K562 (cell line): ENCODE measurements around the gene TPGS1. TPM values are rescaled to one million over a fixed set of nuclear protein-coding genes. Genes with fewer than 3 reads are reported as not detected.

Experiments
- ATAC-seq: fragments of 200-7000 bp; cut with Tn5 transposase; 3 replicates; pipeline ENCODE4 v1.9.1; 2020; ENCODE audit warnings: moderate library complexity
- BruUV-seq: library from RNA; stranded (reverse); fragments of 400-500 nt; replicated peaks from 2 replicates; lab custom pipeline; 2021; lab: Mats Ljungman, UMichigan
- CTCF ChIA-PET: fragments of 300-600 bp; formaldehyde crosslinking; extraction: SDS; loops from one replicate; lab custom pipeline; 2021; ENCODE audit warnings: low intra/inter-chr PET ratio; lab: Yijun Ruan, JAX
- POLR2A ChIA-PET: fragments of 300-600, 350-650 bp; sonication (Branson Sonifier 250); formaldehyde crosslinking; extraction: SDS; loops from one replicate; lab custom pipeline; 2021; ENCODE audit warnings: antibody characterized with exemption, inconsistent platforms; lab: Yijun Ruan, JAX
- DNase-seq, 4 experiments: peaks; one replicate each; pipeline versions ENCODE4 v3.0.0 to v3.0.0-alpha.2; 2011 to 2018; ENCODE audit warnings: low spot score in 3 of 4, mixed read lengths in 3 of 4; ENCODE audit errors: extremely low read depth in 1 of 4
- FAIRE-seq: peaks from 2 replicates; lab custom pipeline; 2011; peaks lifted over from hg19 to GRCh38; lab: Jason Lieb, UNC
- H2AFZ ChIP-seq: 2 replicates; pipeline ENCODE4 v1.6.0; 2011; ENCODE audit warnings: low read depth, low read length, control low read depth, inconsistent platforms
- H3K27ac ChIP-seq: fragments of 200-600 bp; 3 replicates; pipeline ENCODE4 v1.8.0; 2011; ENCODE audit warnings: low read depth, mild to moderate bottlenecking, control low read depth, inconsistent platforms, low read length, moderate library complexity, mixed read lengths; ENCODE audit errors: extremely low read depth
- H3K27me3 ChIP-seq, 2 experiments: fragments of 300-600 bp in 1 of 2; 2 replicates in 1 of 2; 3 replicates in 1 of 2; pipeline versions ENCODE4 v1.6.0 to v1.8.0; 2011; ENCODE audit warnings: inconsistent platforms in 2 of 2, low read length in 2 of 2, mild to moderate bottlenecking in 1 of 2, mixed read lengths in 1 of 2, moderate library complexity in 1 of 2; ENCODE audit not compliant: control insufficient read depth in 2 of 2, insufficient read depth in 2 of 2
- H3K36me3 ChIP-seq: fragments of 300-600 bp; 3 replicates; pipeline ENCODE4 v1.8.0; 2011; ENCODE audit warnings: mild to moderate bottlenecking, low read length, inconsistent platforms; ENCODE audit not compliant: control insufficient read depth, insufficient read depth
- H3K4me1 ChIP-seq, 2 experiments: fragments of 200-600 bp in 1 of 2; replicated peaks in 1 of 2; 2 replicates in 1 of 2; 3 replicates in 1 of 2; pipeline versions ENCODE4 v1.5.1 to v1.8.0; 2011; ENCODE audit warnings: inconsistent platforms in 2 of 2, low read length in 2 of 2, mild to moderate bottlenecking in 1 of 2, mixed read lengths in 1 of 2, moderate library complexity in 1 of 2; ENCODE audit not compliant: control insufficient read depth in 2 of 2, insufficient read depth in 2 of 2
- H3K4me2 ChIP-seq: 2 replicates; pipeline ENCODE4 v1.6.1; 2011; ENCODE audit warnings: low read length, control low read depth, inconsistent platforms, mixed read lengths; ENCODE audit not compliant: insufficient read depth
- H3K4me3 ChIP-seq: fragments of 200-600 bp; sonication (generic), shearing (Covaris generic); 2 replicates; pipeline ENCODE4 v1.5.1; 2016; ENCODE audit warnings: control low read depth, inconsistent platforms
- H3K79me2 ChIP-seq: fragments of 200-600 bp; 3 replicates; pipeline ENCODE4 v1.8.0; 2011; ENCODE audit warnings: low read length, inconsistent platforms; ENCODE audit not compliant: control insufficient read depth, insufficient read depth
- H3K9ac ChIP-seq, 2 experiments: 2 replicates each; pipeline versions ENCODE4 v1.6.0 to v1.6.1; 2011; ENCODE audit warnings: low read depth in 2 of 2, low read length in 2 of 2, control low read depth in 1 of 2, inconsistent platforms in 1 of 2, mild to moderate bottlenecking in 1 of 2, mixed read lengths in 1 of 2; ENCODE audit not compliant: insufficient read depth in 1 of 2
- H3K9me1 ChIP-seq: one replicate; pipeline ENCODE4 v1.6.0; 2011; ENCODE audit warnings: inconsistent platforms, mild to moderate bottlenecking, low read length, moderate library complexity; ENCODE audit not compliant: control insufficient read depth, insufficient read depth
- H3K9me3 ChIP-seq: replicated peaks from 2 replicates; pipeline ENCODE4 v1.5.1; 2011; ENCODE audit warnings: low read depth, low read length, inconsistent platforms; ENCODE audit not compliant: control insufficient read depth, insufficient read depth
- H4K20me1 ChIP-seq: replicated peaks from 2 replicates; pipeline ENCODE4 v1.6.1; 2011; ENCODE audit warnings: low read length, inconsistent platforms, mixed read lengths; ENCODE audit not compliant: control insufficient read depth, insufficient read depth
- DEAF1 ChIP-seq: fragments of 450-650 bp; formaldehyde crosslinking; IDR thresholded peaks from 2 replicates; pipeline ENCODE4 v1.4.0; 2020; ENCODE audit warnings: mild to moderate bottlenecking, moderate library complexity
- E2F6 ChIP-seq, 2 experiments: IDR thresholded peaks; 2 replicates each; pipeline ENCODE4 v1.6.1; 2011; ENCODE audit warnings: borderline replicate concordance in 1 of 2, control low read depth in 1 of 2, low read depth in 1 of 2, low read length in 1 of 2, mild to moderate bottlenecking in 1 of 2, mixed read lengths in 1 of 2, moderate library complexity in 1 of 2; ENCODE audit not compliant: insufficient read depth in 1 of 2, insufficient read length in 1 of 2, poor library complexity in 1 of 2, severe bottlenecking in 1 of 2; ENCODE audit errors: extremely low read depth in 1 of 2
- NCOA1 ChIP-seq: fragments of 450-650 bp; IDR thresholded peaks from 2 replicates; pipeline ENCODE4 v1.6.1; 2016; ENCODE audit warnings: low read depth
- POLR2G ChIP-seq: fragments of 200-400 bp; formaldehyde crosslinking; IDR thresholded peaks from 2 replicates; pipeline ENCODE4 v1.6.1; 2017; ENCODE audit warnings: low read depth, mild to moderate bottlenecking, antibody characterized with exemption, low read length, moderate library complexity
- PPARD ChIP-seq: fragments of 250-450 bp; sonication (Bioruptor Pico); IDR thresholded peaks from 2 replicates; pipeline ENCODE4 v1.8.0; 2022; ENCODE audit warnings: inconsistent platforms, mild to moderate bottlenecking, moderate library complexity
- TBL1XR1 ChIP-seq, 2 experiments: IDR thresholded peaks; 2 replicates each; pipeline ENCODE4 v1.6.1; 2012; ENCODE audit warnings: improper control_type of control experiment in 2 of 2, low read length in 2 of 2, mild to moderate bottlenecking in 1 of 2
- TCF7 ChIP-seq: sonication (generic); IDR thresholded peaks from 2 replicates; pipeline ENCODE4 v1.6.1; 2016; ENCODE audit warnings: antibody characterized with exemption, borderline replicate concordance
- ZFP1 ChIP-seq: fragments of 450-650 bp; formaldehyde crosslinking; IDR thresholded peaks from 2 replicates; pipeline ENCODE4 v1.4.0; 2020; ENCODE audit warnings: mild to moderate bottlenecking, mixed read lengths
- ZNF384 ChIP-seq: IDR thresholded peaks from 2 replicates; pipeline ENCODE4 v1.6.1; 2012; ENCODE audit warnings: low read depth, low read length, improper control_type of control experiment
- WGBS: fragments of 100-300 bp; shearing (Covaris generic); methylation state at CpG from one replicate; pipeline ENCODE4 v1.1.6; 2016; ENCODE audit warnings: low coverage, mixed read lengths; ENCODE audit not compliant: insufficient coverage; ENCODE audit errors: missing lambda C conversion rate; 5-methylcytosine and 5-hydroxymethylcytosine counted together
- in situ Hi-C: fragments of 300-500 bp; cut with MboI; formaldehyde crosslinking; loops from 4 replicates; pipeline ENCODE4 v1.15.0; 2018; ENCODE audit warnings: inconsistent platforms, mixed read lengths
- intact Hi-C: fragments of 100-400 bp; cut with micrococcal nuclease; formaldehyde crosslinking; loops from 2 replicates; pipeline ENCODE4 v1.14.2; 2022
- polyA plus RNA-seq, 8 experiments: library from polyadenylated mRNA; depleted of rRNA in 4 of 8; stranded (reverse) in 5 of 8; unstranded in 3 of 8; fragments of >200 nt; fragmentation: Nextera tagmentation in 2 of 8; fragmentation: Illumina TruSeq in 1 of 8; extraction: Ambion mirVana in 2 of 8; extraction: Trizol in 1 of 8; gene quantifications; 2 replicates each; pipeline versions ENCODE4 v1.2.1 to v1.2.3, GENCODE V29; 2011 to 2014; ENCODE audit warnings: inconsistent platforms in 1 of 8, missing spikeins in 1 of 8
- total RNA-seq, 7 experiments: library from RNA; depleted of rRNA in 6 of 7; stranded (reverse); fragments of >200 nt in 6 of 7; fragmentation: Illumina TruSeq in 2 of 7; extraction: Trizol in 2 of 7; gene quantifications; 2 replicates each; pipeline versions ENCODE4 v1.2.1 to v1.2.3, GENCODE V29; 2011 to 2021; ENCODE audit warnings: low replicate concordance in 1 of 7

Gene TPGS1
- total and polyA plus RNA-seq, 9 of the 15 experiments (the other 6 are each of a cell fraction or from before 2014, with no cell fraction given) = 0.30 to 31.6 (median 1.2) TPM; not detected in 2

GRCh38 chr19:470701-471100 is 36.6 kb upstream of the TPGS1 start:
- TF ChIP-seq NCOA1 (no peak), PPARD (CRISPR knock-in tag) (no peak), POLR2G (no peak), TBL1XR1 (IDR thresholded peaks at IDR 0.05; ENCODE audit: low read length in 2 of 2) (no peak), E2F6 (IDR thresholded peaks at IDR 0.05; ENCODE audit: borderline replicate concordance in 1 of 2, extremely low read depth in 1 of 2, insufficient read depth in 1 of 2, insufficient read length in 1 of 2, low read depth in 1 of 2, low read length in 1 of 2, poor library complexity in 1 of 2, severe bottlenecking in 1 of 2) (no peak), ZFP1 (CRISPR knock-in tag) (no peak), ZNF384 (no peak), TCF7 (no peak), DEAF1 (no peak)
- WGBS = 38% methylated on average over 19 of the region's 20 CpGs
- Histone ChIP-seq H3K36me3 (no peaks in the 10 kb centered on the region), H3K9me1 (no peaks in the 10 kb centered on the region), H2AFZ (no peak overlapping the region), H3K27ac (no peak overlapping the region), H3K4me1 (peaks cover 0 to 34% of the 10 kb centered on the region in 2 experiments; a peak in 3 of 5 replicates), H3K4me3 (no peak overlapping the region), H4K20me1 (peaks cover 5% of the 10 kb centered on the region; the same call in 1 of the 2 replicates), H3K9me3 (no peaks in the 10 kb centered on the region), H3K79me2 (no peaks in the 10 kb centered on the region), H3K27me3 (peaks cover 0 to 22% of the 10 kb centered on the region in 2 experiments; a peak in 2 of 5 replicates), H3K9ac (peak overlapping the region in 1 of 2 experiments; percentile 26; a peak in 1 of 4 replicates), H3K4me2 (no peak overlapping the region)
- BruUV-seq = no TSS peak
- FAIRE-seq (no peak), ATAC-seq (no peak), DNase-seq (no peak)
- in situ Hi-C loops = no loop called here
- POLR2A ChIA-PET = interaction anchor here (0.6 kb wide), 1 partner anchor 233 kb away, joined by 3 read pairs; no protein-coding TSS in a partner anchor
- intact Hi-C loops = no loop called here
- CTCF ChIA-PET = no interaction called here
